ENCODE measurements around the gene C15orf39. TPM values are rescaled to one million over a fixed set of nuclear protein-coding genes. Genes with fewer than 3 reads are reported as not detected.

C15orf39 gene
- total and polyA plus RNA-seq, 2 donors from 2014 or later = 5.7 to 32.7 TPM

Other genes with a start within 250 kb of the C15orf39 start
- gene RPP25, start 245.1 kb upstream of the C15orf39 start, total RNA-seq = 7.2 TPM
- gene RPP25, start 245.1 kb upstream of the C15orf39 start, polyA plus RNA-seq (ENCODE audit: insufficient read depth, low read depth, low replicate concordance) = 7.3 TPM
- 13.4 TPM for gene SCAMP5, start 206.3 kb upstream of the C15orf39 start, total RNA-seq
- 29.5 TPM for gene SCAMP5, start 206.3 kb upstream of the C15orf39 start, polyA plus RNA-seq (ENCODE audit: insufficient read depth, low read depth, low replicate concordance)
- gene PPCDC, start 178.3 kb upstream of the C15orf39 start, total RNA-seq = 16.3 TPM
- gene PPCDC, start 178.3 kb upstream of the C15orf39 start, polyA plus RNA-seq (ENCODE audit: insufficient read depth, low read depth, low replicate concordance) = 25.3 TPM
- gene GOLGA6C, start 56.5 kb downstream of the C15orf39 start, total RNA-seq = not detected
- gene GOLGA6C, start 56.5 kb downstream of the C15orf39 start, polyA plus RNA-seq (ENCODE audit: insufficient read depth, low read depth, low replicate concordance) = not detected
- not detected for gene GOLGA6D, start 81.0 kb downstream of the C15orf39 start, total RNA-seq
- not detected for gene GOLGA6D, start 81.0 kb downstream of the C15orf39 start, polyA plus RNA-seq (ENCODE audit: insufficient read depth, low read depth, low replicate concordance)
- 67.6 TPM for gene COMMD4, start 134.2 kb downstream of the C15orf39 start, total RNA-seq
- gene COMMD4, start 134.2 kb downstream of the C15orf39 start, polyA plus RNA-seq (ENCODE audit: insufficient read depth, low read depth, low replicate concordance) = 162 TPM
- gene NEIL1, start 145.2 kb downstream of the C15orf39 start, total RNA-seq = 42.9 TPM
- gene NEIL1, start 145.2 kb downstream of the C15orf39 start, polyA plus RNA-seq (ENCODE audit: insufficient read depth, low read depth, low replicate concordance) = 22.6 TPM
- gene MAN2C1, start 166.7 kb downstream of the C15orf39 start, total RNA-seq = 246 TPM
- gene MAN2C1, start 166.7 kb downstream of the C15orf39 start, polyA plus RNA-seq (ENCODE audit: insufficient read depth, low read depth, low replicate concordance) = 126 TPM
- gene SIN3A, start 249.8 kb downstream of the C15orf39 start, total RNA-seq = 74.3 TPM
- gene SIN3A, start 249.8 kb downstream of the C15orf39 start, polyA plus RNA-seq (ENCODE audit: insufficient read depth, low read depth, low replicate concordance) = 9.2 TPM

Measured in kidney (tissue), 2 donors.